Mesendoderm (in vitro differentiated cells): Measurements from ENCODE around the gene MMD.
"Not testable (repeated sequence)": the region's sequence is repeated elsewhere in the genome, so short reads cannot be mapped to it uniquely, and the experiment has no call there.

Experiments used
- DNase-seq: peaks from one replicate; pipeline ENCODE4 v3.0.0; 2013
- H2AK5ac ChIP-seq: 2 replicates; pipeline ENCODE4 v1.6.1; 2013; ENCODE audit warnings: low read length, inconsistent platforms
- H2BK120ac ChIP-seq: 2 replicates; pipeline ENCODE4 v1.6.1; 2013; ENCODE audit warnings: low read depth, mild to moderate bottlenecking, low read length, moderate library complexity, mixed read lengths
- H2BK15ac ChIP-seq: replicated peaks from 2 replicates; pipeline ENCODE4 v1.6.1; 2013; ENCODE audit warnings: low read depth, mild to moderate bottlenecking, moderate library complexity
- H2BK5ac ChIP-seq: 2 replicates; pipeline ENCODE4 v1.6.1; 2013; ENCODE audit warnings: low read length, inconsistent platforms
- H3K18ac ChIP-seq: 2 replicates; pipeline ENCODE4 v1.6.1; 2013; ENCODE audit warnings: mild to moderate bottlenecking, low read length, mixed read lengths
- H3K23ac ChIP-seq: one replicate; pipeline ENCODE4 v1.6.1; 2013; ENCODE audit warnings: low read length
- H3K27ac ChIP-seq: 2 replicates; pipeline ENCODE4 v1.5.1; 2013; ENCODE audit warnings: low read depth, mild to moderate bottlenecking, inconsistent platforms, low read length, moderate library complexity
- H3K27me3 ChIP-seq: 2 replicates; pipeline ENCODE4 v1.6.1; 2013; ENCODE audit warnings: low read length, control low read depth, mild to moderate bottlenecking, inconsistent platforms; ENCODE audit not compliant: insufficient read depth, poor library complexity
- H3K36me3 ChIP-seq: 2 replicates; pipeline ENCODE4 v1.6.1; 2013; ENCODE audit warnings: low read length, inconsistent platforms; ENCODE audit not compliant: control insufficient read depth, insufficient read depth
- H3K4ac ChIP-seq: one replicate; pipeline ENCODE4 v1.6.1; 2013; ENCODE audit warnings: low read depth, mild to moderate bottlenecking, low read length, moderate library complexity
- H3K4me1 ChIP-seq: 2 replicates; pipeline ENCODE4 v1.6.1; 2013; ENCODE audit warnings: low read depth, low read length, inconsistent platforms; ENCODE audit not compliant: control insufficient read depth
- H3K4me2 ChIP-seq: 2 replicates; pipeline ENCODE4 v1.6.1; 2013; ENCODE audit warnings: low read length
- H3K4me3 ChIP-seq: 2 replicates; pipeline ENCODE4 v1.5.1; 2013; ENCODE audit warnings: mild to moderate bottlenecking, low read length
- H3K56ac ChIP-seq: one replicate; pipeline ENCODE4 v1.6.1; 2013; ENCODE audit warnings: low read length
- H3K79me1 ChIP-seq: 2 replicates; pipeline ENCODE4 v1.6.1; 2013; ENCODE audit warnings: low read length, inconsistent platforms
- H3K79me2 ChIP-seq: 2 replicates; pipeline ENCODE4 v1.6.1; 2013; ENCODE audit warnings: mild to moderate bottlenecking, low read length; ENCODE audit not compliant: control insufficient read depth, insufficient read depth
- H3K9ac ChIP-seq: 2 replicates; pipeline ENCODE4 v1.6.1; 2013; ENCODE audit warnings: low read length, inconsistent platforms
- H4K5ac ChIP-seq: one replicate; pipeline ENCODE4 v1.6.1; 2013; ENCODE audit warnings: low read length
- H4K8ac ChIP-seq: one replicate; pipeline ENCODE4 v1.6.1; 2013; ENCODE audit warnings: low read depth, mild to moderate bottlenecking, control low read depth, low read length, moderate library complexity
- WGBS: extraction: QIAGEN DNeasy Blood & Tissue Kit; methylation state at CpG from one replicate; pipeline ENCODE4 v1.1.7; 2013; ENCODE audit warnings: low lambda C conversion rate, missing lambda C conversion rate; ENCODE audit not compliant: insufficient coverage; ENCODE audit errors: extremely low coverage; 5-methylcytosine and 5-hydroxymethylcytosine counted together

Gene MMD

DNA sequence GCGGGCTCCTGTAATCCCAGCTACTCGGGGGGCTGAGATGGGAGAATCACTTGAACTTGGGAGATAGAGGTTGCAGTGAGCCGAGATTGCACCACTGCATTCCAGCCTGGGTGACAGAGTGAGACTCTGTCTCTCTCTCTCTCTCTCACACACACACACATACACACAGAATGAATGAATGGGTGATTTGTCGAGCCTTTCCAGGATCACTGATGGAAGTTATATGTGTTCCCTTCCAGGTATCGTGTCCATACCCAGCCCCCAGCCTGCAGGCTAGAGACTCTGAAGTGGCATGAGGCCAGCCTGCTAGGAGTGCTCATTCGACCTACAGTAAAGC is 1.2 kb upstream of the MMD start:
- H4K5ac ChIP-seq, H3K4me3 ChIP-seq, H3K27me3 ChIP-seq, H3K18ac ChIP-seq, H3K4ac ChIP-seq, H2BK120ac ChIP-seq, H3K27ac ChIP-seq, H2BK5ac ChIP-seq, H3K9ac ChIP-seq, H3K4me2 ChIP-seq, H2BK15ac ChIP-seq, H3K56ac ChIP-seq, H3K4me1 ChIP-seq, H3K36me3 ChIP-seq, DNase-seq, H4K8ac ChIP-seq, H2AK5ac ChIP-seq, H3K23ac ChIP-seq: not testable (repeated sequence)
- no CpG with 5 or more reads among the region's 6 CpGs for WGBS
- peaks cover 24% of the 10 kb centered on the region for H3K79me2 ChIP-seq
- H3K79me1 ChIP-seq = peaks cover 15% of the 10 kb centered on the region

DNA sequence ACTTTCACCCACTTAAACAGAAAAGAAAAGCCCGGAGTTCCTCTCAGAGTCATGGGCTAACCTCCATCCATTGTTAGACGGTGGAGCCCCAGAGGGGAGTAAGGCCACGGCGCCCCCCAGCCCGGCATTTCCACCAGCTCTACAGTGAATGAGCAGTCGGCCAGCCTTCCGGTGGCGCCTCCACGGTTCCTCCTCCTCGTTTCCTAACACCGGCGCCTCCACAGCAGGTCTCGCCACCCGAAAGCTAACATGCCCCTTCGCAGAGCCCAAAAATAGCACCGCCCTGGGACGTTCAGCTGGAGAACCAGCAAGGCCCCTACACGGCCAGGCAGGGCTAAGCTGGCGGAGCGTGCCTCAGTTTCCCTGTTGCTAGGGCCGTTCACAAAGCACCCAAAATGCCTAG is 858 bp downstream of the MMD start:
- Histone ChIP-seq H3K79me1 (peaks cover 21% of the 10 kb centered on the region), H3K79me2 (peaks cover 40% of the 10 kb centered on the region), H3K36me3 (no peaks in the 10 kb centered on the region), H2AK5ac (no peak overlapping the region), H3K4ac (no peak overlapping the region), H2BK120ac (no peak overlapping the region), H3K18ac (peak overlapping the region; percentile 62), H2BK15ac (no peak overlapping the region), H3K4me2 (peak overlapping the region; percentile 94), H3K27ac (no peak overlapping the region), H4K5ac (no peak overlapping the region), H3K23ac (peak overlapping the region; percentile 6), H3K4me1 (peaks cover 3% of the 10 kb centered on the region), H3K9ac (peak overlapping the region; percentile 97), H3K27me3 (no peaks in the 10 kb centered on the region), H2BK5ac (no peak overlapping the region), H3K56ac (peak overlapping the region; percentile 97), H3K4me3 (peak overlapping the region; percentile 89), H4K8ac (no peak overlapping the region)
- WGBS = no CpG with 5 or more reads among the region's 21 CpGs
- peak; percentile 53 for DNase-seq

DNA sequence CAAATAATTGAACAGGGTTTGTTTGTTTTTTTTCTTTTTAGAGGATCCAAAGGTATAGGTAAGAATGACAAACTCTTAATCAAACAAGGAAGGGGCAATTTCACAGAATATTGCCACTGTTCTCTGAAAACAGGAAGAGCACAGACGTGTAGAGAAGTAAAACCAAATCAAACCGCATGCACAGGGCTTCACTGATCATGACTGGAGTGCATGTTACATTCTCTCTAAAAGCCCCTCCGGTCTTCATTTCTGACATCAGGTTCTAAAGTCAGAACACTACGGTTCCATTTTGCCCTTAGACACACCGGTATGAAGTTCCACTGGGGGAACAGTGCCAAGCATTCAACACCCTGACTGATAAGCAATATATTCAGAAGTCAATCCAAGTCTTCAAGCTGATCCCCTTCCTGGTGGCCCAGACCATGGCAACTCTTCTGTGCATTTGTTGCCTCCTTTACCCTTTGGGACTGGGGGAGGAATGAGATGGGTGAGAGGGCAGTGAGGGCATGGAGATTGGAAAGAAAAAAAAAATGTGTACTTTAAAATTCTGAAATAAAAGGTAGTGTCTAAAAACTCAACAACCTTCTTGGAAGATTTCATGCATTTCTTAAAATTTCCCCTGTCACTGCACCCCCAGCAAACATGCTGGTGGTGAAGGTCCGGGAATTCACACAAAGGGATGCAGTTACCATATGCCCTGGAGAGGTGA is 1.4 kb downstream of the MMD start:
- Histone ChIP-seq H3K18ac (peak overlapping the region; percentile 62), H3K9ac (peak overlapping the region; percentile 97), H3K79me2 (peaks cover 40% of the 10 kb centered on the region), H3K36me3 (no peaks in the 10 kb centered on the region), H2BK15ac (no peak overlapping the region), H2BK120ac (no peak overlapping the region), H4K8ac (no peak overlapping the region), H3K4me1 (peaks cover 3% of the 10 kb centered on the region), H4K5ac (no peak overlapping the region), H3K23ac (no peak overlapping the region), H3K56ac (peak overlapping the region; percentile 97), H2BK5ac (no peak overlapping the region), H3K79me1 (peaks cover 21% of the 10 kb centered on the region), H2AK5ac (no peak overlapping the region), H3K4me2 (peak overlapping the region; percentile 94), H3K4ac (no peak overlapping the region), H3K27ac (no peak overlapping the region), H3K4me3 (peak overlapping the region; percentile 89), H3K27me3 (no peaks in the 10 kb centered on the region)
- WGBS = no CpG with 5 or more reads among the region's 6 CpGs
- no peak for DNase-seq

DNA sequence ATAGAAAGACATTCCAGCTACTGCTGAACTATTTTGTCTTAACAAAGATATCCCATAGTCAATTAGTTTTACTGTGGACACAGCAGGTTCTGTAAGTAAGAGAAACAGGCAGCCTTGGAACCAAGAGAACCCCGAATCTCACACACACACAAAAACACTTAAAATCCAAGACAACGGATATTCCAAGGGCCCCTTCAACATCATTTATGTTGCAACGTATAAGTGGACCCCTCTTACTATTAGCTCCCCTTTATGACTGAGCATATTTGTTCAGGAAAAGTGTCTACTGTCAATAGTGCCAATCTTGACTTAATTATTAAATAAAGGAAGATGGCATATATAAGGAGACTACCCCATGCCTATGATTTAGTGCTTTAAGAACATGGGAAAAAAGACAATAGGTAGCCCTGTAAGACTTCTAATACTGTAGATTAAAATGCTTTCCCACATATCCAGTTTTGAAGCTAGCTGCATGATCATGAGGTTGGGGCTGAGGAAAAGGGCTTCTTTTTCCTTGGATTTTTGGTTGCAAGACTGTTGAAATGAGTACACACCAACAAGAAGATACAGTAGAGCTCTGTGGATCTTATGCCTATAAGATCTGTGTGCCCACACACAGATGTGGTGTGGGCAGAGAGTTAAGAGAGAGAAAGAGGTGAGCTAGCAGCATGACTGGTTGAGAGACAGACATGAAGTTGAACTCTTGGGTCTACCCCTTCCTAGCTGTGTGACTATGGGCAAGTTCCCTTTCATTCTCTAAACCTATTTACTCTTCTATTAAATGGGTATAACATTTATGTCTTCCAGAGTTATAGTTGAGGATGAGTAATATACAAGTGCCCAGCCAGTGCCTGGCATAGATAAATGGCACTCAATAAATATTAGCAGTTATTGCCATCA is 3.0 kb downstream of the MMD start:
- WGBS = no CpG with 5 or more reads among the region's 3 CpGs
- Histone ChIP-seq H3K4ac (no peak overlapping the region), H3K18ac (no peak overlapping the region), H3K79me1 (peaks cover 25% of the 10 kb centered on the region), H3K27me3 (no peaks in the 10 kb centered on the region), H3K9ac (no peak overlapping the region), H3K4me3 (no peak overlapping the region), H3K27ac (no peak overlapping the region), H2BK5ac (no peak overlapping the region), H2AK5ac (no peak overlapping the region), H3K79me2 (peaks cover 40% of the 10 kb centered on the region), H3K56ac (no peak overlapping the region), H4K8ac (no peak overlapping the region), H2BK15ac (no peak overlapping the region), H2BK120ac (no peak overlapping the region), H3K36me3 (no peaks in the 10 kb centered on the region), H3K4me2 (no peak overlapping the region), H4K5ac (no peak overlapping the region), H3K4me1 (peaks cover 3% of the 10 kb centered on the region), H3K23ac (no peak overlapping the region)
- DNase-seq = no peak

DNA sequence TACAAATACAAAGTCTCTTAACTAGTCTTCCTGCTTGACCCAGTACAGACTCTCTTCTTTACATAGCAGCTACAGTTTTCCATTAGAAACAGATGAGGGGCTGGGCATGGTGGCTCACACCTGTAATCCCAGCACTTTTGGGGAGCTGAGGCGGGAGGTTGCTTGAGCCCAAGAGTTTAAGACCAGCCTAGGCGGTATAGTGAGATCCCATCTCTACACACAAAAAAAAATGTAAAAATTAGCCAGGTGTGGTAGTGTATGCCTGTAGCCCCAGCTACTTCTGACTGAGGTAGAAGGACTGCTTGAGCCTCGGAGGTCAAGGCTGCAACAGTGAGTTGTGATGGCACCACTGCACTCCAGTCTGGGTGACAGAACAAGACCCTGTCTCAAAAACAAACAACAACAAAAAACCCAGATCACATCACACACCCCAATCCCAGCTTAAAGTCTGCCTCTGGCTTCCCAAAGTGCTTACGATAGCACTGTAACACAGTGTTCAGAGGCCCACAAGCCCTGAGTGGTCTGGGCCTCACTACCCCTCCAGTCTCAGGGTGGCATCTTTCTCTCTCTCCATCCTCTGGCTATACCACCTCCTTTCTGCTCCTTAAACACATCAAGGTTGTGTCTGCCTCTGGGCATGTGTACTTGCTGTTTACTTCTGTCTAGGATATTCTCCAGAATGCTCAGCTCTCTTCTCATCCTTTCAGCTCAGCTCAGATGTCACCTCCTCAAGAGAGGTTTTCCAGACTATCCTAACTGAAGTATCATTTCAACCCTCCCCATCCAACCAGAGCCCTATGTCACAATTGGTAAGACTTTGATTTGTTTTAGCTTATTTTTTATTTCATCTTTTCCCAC is 4.0 kb downstream of the MMD start:
- no peak overlapping the region for H2BK5ac ChIP-seq
- H2BK120ac ChIP-seq = no peak overlapping the region
- H3K79me2 ChIP-seq = peaks cover 40% of the 10 kb centered on the region
- no peak overlapping the region for H2AK5ac ChIP-seq
- H4K5ac ChIP-seq = no peak overlapping the region
- peaks cover 3% of the 10 kb centered on the region for H3K4me1 ChIP-seq
- H3K4ac ChIP-seq = no peak overlapping the region
- no peak overlapping the region for H3K4me2 ChIP-seq
- H3K79me1 ChIP-seq = peaks cover 25% of the 10 kb centered on the region
- H3K27me3 ChIP-seq = no peaks in the 10 kb centered on the region
- H2BK15ac ChIP-seq = no peak overlapping the region
- no peak overlapping the region for H4K8ac ChIP-seq
- no peak overlapping the region for H3K4me3 ChIP-seq
- no peak overlapping the region for H3K23ac ChIP-seq
- H3K9ac ChIP-seq = no peak overlapping the region
- WGBS = no CpG with 5 or more reads among the region's 4 CpGs
- DNase-seq = no peak
- no peak overlapping the region for H3K56ac ChIP-seq
- no peak overlapping the region for H3K18ac ChIP-seq
- no peaks in the 10 kb centered on the region for H3K36me3 ChIP-seq
- no peak overlapping the region for H3K27ac ChIP-seq
